HAP-1 (cell line): ENCODE measurements around the gene MESP2.

Source experiments
- DNase-seq, 2 experiments: peaks; one replicate each; pipeline ENCODE4 v3.0.0-alpha.2; 2016 to 2020; ENCODE audit warnings: low spot score in 2 of 2
- H3K27me3 ChIP-seq: fragments of 250-450 bp; sonication (Bioruptor Pico); 2 replicates; pipeline ENCODE4 v1.5.1; 2020; ENCODE audit warnings: low read depth, mild to moderate bottlenecking, moderate library complexity
- H3K36me3 ChIP-seq: fragments of 250-450 bp; sonication (Bioruptor Pico); replicated peaks from 2 replicates; pipeline ENCODE4 v1.5.1; 2020; ENCODE audit warnings: mild to moderate bottlenecking
- H3K4me1 ChIP-seq: fragments of 250-450 bp; sonication (Bioruptor Pico); 2 replicates; pipeline ENCODE4 v1.5.1; 2020; ENCODE audit warnings: mild to moderate bottlenecking
- H3K4me3 ChIP-seq: fragments of 250-450 bp; sonication (Bioruptor Pico); 2 replicates; pipeline ENCODE4 v1.5.1; 2020; ENCODE audit warnings: mild to moderate bottlenecking, moderate library complexity
- H3K9me3 ChIP-seq: fragments of 250-450 bp; sonication (Bioruptor Pico); 2 replicates; pipeline ENCODE4 v1.5.1; 2020; ENCODE audit warnings: mild to moderate bottlenecking, moderate library complexity
- in situ Hi-C: fragments of 300-500 bp; cut with MboI; formaldehyde crosslinking; loops from 3 replicates; pipeline ENCODE4 v1.14.3; 2020; ENCODE audit warnings: low sequenced_read_pairs, inconsistent platforms, mixed read lengths

The MESP2 gene

GRCh38 chr15:89803941-89804800, 28.0 kb downstream of the MESP2 start:
- no peak for DNase-seq
- H3K27me3 ChIP-seq = no peaks in the 10 kb centered on the region
- H3K4me3 ChIP-seq = no peak overlapping the region
- H3K9me3 ChIP-seq = no peaks in the 10 kb centered on the region
- in situ Hi-C loops = no loop called here
- H3K4me1 ChIP-seq = peaks cover 2% of the 10 kb centered on the region; the same call in 1 of the 2 replicates
- H3K36me3 ChIP-seq = no peaks in the 10 kb centered on the region

- DNase-seq = no peak
- no peaks in the 10 kb centered on the region for H3K9me3 ChIP-seq
- in situ Hi-C loops = no loop called here
- no peaks in the 10 kb centered on the region for H3K27me3 ChIP-seq
- H3K36me3 ChIP-seq = no peaks in the 10 kb centered on the region
- H3K4me3 ChIP-seq = no peak overlapping the region
- H3K4me1 ChIP-seq = peaks cover 6% of the 10 kb centered on the region; the same call in 1 of the 2 replicates
Observed at GRCh38 chr15:89805241-89806209, 29.4 kb downstream of the MESP2 start.

- no peak for DNase-seq
- Histone ChIP-seq H3K4me3 (no peak overlapping the region), H3K36me3 (no peaks in the 10 kb centered on the region), H3K27me3 (no peaks in the 10 kb centered on the region), H3K9me3 (no peaks in the 10 kb centered on the region), H3K4me1 (peaks cover 6% of the 10 kb centered on the region; the same call in 1 of the 2 replicates)
- in situ Hi-C loops = no loop called here
Observed at GRCh38 chr15:89806210-89806558, 30.1 kb downstream of the MESP2 start.

GRCh38 chr15:89806559-89807550, 30.7 kb downstream of the MESP2 start:
- DNase-seq = no peak
- Histone ChIP-seq H3K27me3 (no peaks in the 10 kb centered on the region), H3K4me3 (no peak overlapping the region), H3K36me3 (no peaks in the 10 kb centered on the region), H3K9me3 (no peaks in the 10 kb centered on the region), H3K4me1 (peaks cover 6% of the 10 kb centered on the region; the same call in 1 of the 2 replicates)
- in situ Hi-C loops = no loop called here

- no peak for DNase-seq
- H3K4me3 ChIP-seq = no peak overlapping the region
- no peaks in the 10 kb centered on the region for H3K36me3 ChIP-seq
- in situ Hi-C loops = no loop called here
- no peaks in the 10 kb centered on the region for H3K9me3 ChIP-seq
- no peaks in the 10 kb centered on the region for H3K27me3 ChIP-seq
- peaks cover 6% of the 10 kb centered on the region; the same call in 1 of the 2 replicates for H3K4me1 ChIP-seq
Observed at GRCh38 chr15:89807689-89808088, 31.6 kb downstream of the MESP2 start.

- Histone ChIP-seq H3K36me3 (no peaks in the 10 kb centered on the region), H3K27me3 (no peaks in the 10 kb centered on the region), H3K4me1 (peaks cover 6% of the 10 kb centered on the region; the same call in 1 of the 2 replicates), H3K4me3 (no peak overlapping the region), H3K9me3 (no peaks in the 10 kb centered on the region)
- DNase-seq = no peak
- in situ Hi-C loops = no loop called here
Observed at GRCh38 chr15:89808160-89808870, 32.2 kb downstream of the MESP2 start.

- Histone ChIP-seq H3K27me3 (no peaks in the 10 kb centered on the region), H3K36me3 (no peaks in the 10 kb centered on the region), H3K4me3 (no peak overlapping the region), H3K9me3 (no peaks in the 10 kb centered on the region), H3K4me1 (peaks cover 9% of the 10 kb centered on the region; the same call in 1 of the 2 replicates)
- DNase-seq = no peak
- in situ Hi-C loops = no loop called here
Observed at GRCh38 chr15:89809093-89809786, 33.1 kb downstream of the MESP2 start.

- peaks cover 9% of the 10 kb centered on the region; the same call in 1 of the 2 replicates for H3K4me1 ChIP-seq
- H3K27me3 ChIP-seq = no peaks in the 10 kb centered on the region
- in situ Hi-C loops = no loop called here
- DNase-seq = no peak
- H3K9me3 ChIP-seq = no peaks in the 10 kb centered on the region
- H3K36me3 ChIP-seq = no peaks in the 10 kb centered on the region
- no peak overlapping the region for H3K4me3 ChIP-seq
Observed at GRCh38 chr15:89809787-89810148, 33.6 kb downstream of the MESP2 start.

- H3K36me3 ChIP-seq = no peaks in the 10 kb centered on the region
- no peaks in the 10 kb centered on the region for H3K9me3 ChIP-seq
- H3K4me3 ChIP-seq = no peak overlapping the region
- in situ Hi-C loops = no loop called here
- peaks cover 9% of the 10 kb centered on the region; the same call in 1 of the 2 replicates for H3K4me1 ChIP-seq
- no peak for DNase-seq
- no peaks in the 10 kb centered on the region for H3K27me3 ChIP-seq
Observed at GRCh38 chr15:89810837-89811236, 34.7 kb downstream of the MESP2 start.

- no peaks in the 10 kb centered on the region for H3K27me3 ChIP-seq
- H3K36me3 ChIP-seq = no peaks in the 10 kb centered on the region
- peaks cover 9% of the 10 kb centered on the region; the same call in 1 of the 2 replicates for H3K4me1 ChIP-seq
- no peak overlapping the region for H3K4me3 ChIP-seq
- H3K9me3 ChIP-seq = no peaks in the 10 kb centered on the region; the same call in 1 of the 2 replicates
- no peak for DNase-seq
- in situ Hi-C loops = no loop called here
Observed at GRCh38 chr15:89812011-89812846, 36.1 kb downstream of the MESP2 start.

- in situ Hi-C loops = no loop called here
- peaks cover 9% of the 10 kb centered on the region; the same call in 1 of the 2 replicates for H3K4me1 ChIP-seq
- no peaks in the 10 kb centered on the region for H3K36me3 ChIP-seq
- H3K27me3 ChIP-seq = no peaks in the 10 kb centered on the region
- H3K9me3 ChIP-seq = no peaks in the 10 kb centered on the region; the same call in 1 of the 2 replicates
- DNase-seq = no peak
- H3K4me3 ChIP-seq = no peak overlapping the region
Observed at GRCh38 chr15:89812847-89813320, 36.8 kb downstream of the MESP2 start.
